ENCODE data around the gene CDKN1B.

Gene CDKN1B

DNA sequence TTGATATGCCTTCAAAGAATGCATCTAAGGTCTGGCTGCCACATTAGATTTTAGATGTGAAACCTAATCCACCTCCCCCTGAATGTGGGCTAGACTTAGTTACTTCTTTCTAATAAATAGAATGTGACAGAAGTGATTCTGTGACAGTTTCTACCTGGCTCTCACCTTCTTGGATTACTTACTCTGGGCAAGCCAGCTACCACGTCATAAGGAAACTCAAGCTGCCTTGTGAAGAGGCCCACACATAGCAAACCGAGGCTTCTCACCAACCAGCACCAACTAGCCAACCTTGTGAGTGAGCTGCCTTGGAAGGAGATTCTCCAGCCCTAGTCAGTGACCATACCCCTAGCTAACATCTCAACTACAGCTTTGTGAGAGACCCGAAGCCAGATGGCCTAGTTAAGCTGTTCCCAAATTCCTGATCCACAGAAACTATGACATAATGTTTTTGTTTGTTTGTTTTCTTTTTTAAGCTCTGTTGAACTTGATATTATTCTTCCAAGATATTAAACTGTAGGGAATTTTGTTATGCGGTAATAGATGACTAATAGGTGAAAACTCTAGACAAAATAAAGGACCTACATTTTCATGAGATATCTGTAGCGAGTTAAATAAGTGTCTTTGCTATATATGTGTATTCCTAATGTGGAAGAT lies 27.4 kb upstream of the CDKN1B start:
- Mint-ChIP-seq H3K4me3 (no peak overlapping the region), H3K4me1 (peaks cover 31% of the 10 kb centered on the region), H3K27ac (no peak overlapping the region), H3K27me3 (no peaks in the 10 kb centered on the region), H3K36me3 (ENCODE audit: low read depth) (peaks cover under 1% of the 10 kb centered on the region), H3K9me3 (no peaks in the 10 kb centered on the region)
- ATAC-seq (peak; percentile 39), DNase-seq (no peak)

DNA sequence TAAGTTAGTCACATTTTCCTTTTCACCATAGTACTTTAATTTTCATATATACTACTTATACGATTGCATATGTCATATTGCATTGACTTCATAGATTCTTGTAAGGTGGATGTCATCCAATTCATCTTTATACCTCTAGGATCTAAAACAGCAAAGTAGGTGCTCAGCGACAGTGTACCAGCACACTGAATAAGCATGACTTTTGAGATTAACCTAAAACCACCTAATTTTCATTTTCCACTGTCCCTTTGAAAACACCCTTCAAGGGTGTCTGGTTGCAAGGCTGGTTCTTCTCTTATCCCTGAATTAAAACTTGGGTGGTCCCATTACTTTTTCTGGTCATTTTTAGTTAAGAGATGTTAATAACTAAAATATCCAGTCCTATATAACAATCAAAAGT lies 25.6 kb upstream of the CDKN1B start:
- DNase-seq, result no peak
- ATAC-seq, result peak; percentile 17
- Mint-ChIP-seq H3K4me3 (no peak overlapping the region), H3K36me3 (ENCODE audit: low read depth) (peaks cover 5% of the 10 kb centered on the region), H3K27ac (peak overlapping the region; percentile 37), H3K9me3 (no peaks in the 10 kb centered on the region), H3K4me1 (peaks cover 46% of the 10 kb centered on the region), H3K27me3 (no peaks in the 10 kb centered on the region)

DNA sequence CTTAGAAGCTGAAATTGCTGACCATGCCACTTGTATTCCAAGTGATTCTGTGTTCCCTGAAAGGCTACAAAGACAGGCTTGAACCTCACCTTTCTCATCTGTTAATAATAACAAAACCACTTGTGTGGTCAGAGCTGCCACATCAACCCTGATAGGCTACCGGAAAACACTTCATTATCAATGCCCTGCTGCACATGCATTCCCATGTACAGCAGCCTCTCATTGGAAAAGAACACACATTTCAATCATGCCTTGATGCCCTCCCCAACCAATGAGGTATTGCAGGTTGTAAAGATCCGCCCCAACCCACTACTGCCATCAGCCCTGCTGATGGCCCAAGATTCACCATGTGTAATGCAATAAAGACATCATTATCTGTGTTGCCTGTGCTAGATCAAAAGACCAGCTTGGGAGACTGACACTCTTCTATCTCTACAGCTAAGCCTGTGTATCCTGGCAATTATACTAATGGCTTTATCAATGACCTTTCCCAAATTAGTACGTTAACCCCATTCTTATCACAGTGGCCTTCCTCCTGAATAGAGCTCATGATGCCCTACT lies 24.0 kb upstream of the CDKN1B start:
- ATAC-seq (no peak), DNase-seq (no peak)
- H3K27me3 Mint-ChIP-seq, result no peaks in the 10 kb centered on the region
- no peak overlapping the region for H3K4me3 Mint-ChIP-seq
- H3K4me1 Mint-ChIP-seq, result peaks cover 63% of the 10 kb centered on the region
- H3K36me3 Mint-ChIP-seq (ENCODE audit: low read depth), result peaks cover 5% of the 10 kb centered on the region
- no peaks in the 10 kb centered on the region for H3K9me3 Mint-ChIP-seq
- H3K27ac Mint-ChIP-seq, result no peak overlapping the region

DNA sequence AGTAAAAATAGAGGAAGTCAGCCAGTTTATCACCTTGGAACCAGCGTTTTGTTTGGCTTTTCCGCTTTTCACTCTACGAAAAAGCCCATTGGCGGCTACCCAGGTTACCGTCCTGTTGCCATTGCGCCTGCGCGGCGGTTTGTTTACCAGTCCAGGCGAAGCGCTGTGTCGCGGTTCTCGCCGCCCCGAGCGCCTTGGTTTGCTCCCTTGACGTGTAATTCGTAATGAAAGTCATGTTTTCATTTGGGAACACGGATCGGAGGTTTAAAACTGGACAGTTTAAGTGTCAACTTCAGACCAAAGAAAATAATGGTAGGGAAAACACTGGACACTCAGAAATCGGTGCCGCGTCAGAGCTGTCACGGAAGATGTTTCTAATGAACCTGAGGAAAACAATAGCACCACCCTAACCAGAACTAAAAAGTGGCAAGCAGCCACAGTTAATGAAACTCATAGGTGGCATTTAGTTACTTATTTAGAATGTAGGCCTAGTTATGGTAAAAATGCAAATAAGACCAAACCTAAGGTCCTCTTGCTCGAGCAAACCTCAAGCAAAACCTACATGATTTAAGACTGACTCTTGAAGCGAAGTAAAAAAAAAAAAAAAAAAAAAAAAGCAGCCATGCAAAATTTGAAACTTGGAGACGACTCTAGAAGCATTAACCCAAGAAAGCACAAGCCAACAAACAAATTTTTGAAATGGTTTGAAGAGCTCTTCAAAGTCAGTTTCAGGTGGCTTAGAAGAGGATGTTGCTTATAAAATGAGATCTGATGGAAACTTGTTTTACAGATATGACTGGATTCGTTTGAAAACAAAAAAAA lies 20.4 kb upstream of the CDKN1B start:
- Mint-ChIP-seq H3K36me3 (ENCODE audit: low read depth) (peaks cover 5% of the 10 kb centered on the region), H3K4me3 (peak overlapping the region; percentile 84), H3K4me1 (peaks cover 54% of the 10 kb centered on the region)

DNA sequence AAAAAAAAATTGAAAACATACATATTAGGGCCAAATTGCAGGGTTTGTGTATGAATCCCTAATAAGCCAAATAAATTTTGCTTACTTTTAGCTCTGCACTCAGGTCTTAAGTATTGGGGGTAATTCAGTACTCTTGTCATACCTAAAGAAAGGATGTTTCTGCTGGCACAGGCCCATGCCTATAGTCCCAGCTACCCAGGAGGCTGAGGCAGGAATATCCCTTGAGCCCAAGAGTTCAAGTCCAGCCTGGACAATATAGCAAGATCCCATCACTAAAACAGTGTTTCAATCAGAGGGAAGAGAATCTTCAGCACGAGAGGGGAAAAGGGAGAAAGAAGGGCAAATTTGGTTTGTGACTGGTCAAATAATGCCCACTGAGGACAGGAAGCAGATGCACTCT lies 17.8 kb upstream of the CDKN1B start:
- Mint-ChIP-seq H3K27ac (no peak overlapping the region), H3K9me3 (no peaks in the 10 kb centered on the region), H3K4me1 (peaks cover 54% of the 10 kb centered on the region), H3K4me3 (no peak overlapping the region), H3K27me3 (no peaks in the 10 kb centered on the region), H3K36me3 (ENCODE audit: low read depth) (peaks cover 5% of the 10 kb centered on the region)
- DNase-seq, result no peak
- ATAC-seq, result no peak

More for the DNA sequence above, 20.4 kb upstream of the CDKN1B start:
- Mint-ChIP-seq H3K27me3 (no peaks in the 10 kb centered on the region), H3K9me3 (no peaks in the 10 kb centered on the region), H3K27ac (peak overlapping the region; percentile 92)
- ATAC-seq (peak; percentile 59), DNase-seq (peak; percentile 89)

DNA sequence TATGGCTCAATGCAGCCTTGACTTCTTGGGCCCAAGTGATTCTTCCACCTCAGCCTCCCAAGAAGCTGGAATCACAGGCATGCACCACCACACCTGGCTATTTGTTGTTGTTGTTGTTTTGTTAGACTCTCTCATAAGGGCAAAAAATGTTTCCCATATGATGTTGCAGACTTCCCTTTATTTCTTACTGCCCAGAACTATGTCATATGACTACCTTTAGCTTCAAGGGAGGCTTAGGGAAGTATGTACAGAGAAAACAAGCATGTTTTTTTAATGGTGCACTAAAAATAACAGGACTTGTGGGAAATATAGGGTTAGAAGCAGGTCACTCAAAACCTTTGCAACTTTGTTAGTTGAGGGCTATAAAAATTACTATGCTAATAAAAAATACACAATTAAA lies 16.9 kb upstream of the CDKN1B start:
- DNase-seq (no peak), ATAC-seq (no peak)
- Mint-ChIP-seq H3K36me3 (ENCODE audit: low read depth) (peaks cover 2% of the 10 kb centered on the region), H3K4me1 (peaks cover 58% of the 10 kb centered on the region), H3K27me3 (no peaks in the 10 kb centered on the region), H3K9me3 (no peaks in the 10 kb centered on the region), H3K4me3 (no peak overlapping the region), H3K27ac (no peak overlapping the region)

DNA sequence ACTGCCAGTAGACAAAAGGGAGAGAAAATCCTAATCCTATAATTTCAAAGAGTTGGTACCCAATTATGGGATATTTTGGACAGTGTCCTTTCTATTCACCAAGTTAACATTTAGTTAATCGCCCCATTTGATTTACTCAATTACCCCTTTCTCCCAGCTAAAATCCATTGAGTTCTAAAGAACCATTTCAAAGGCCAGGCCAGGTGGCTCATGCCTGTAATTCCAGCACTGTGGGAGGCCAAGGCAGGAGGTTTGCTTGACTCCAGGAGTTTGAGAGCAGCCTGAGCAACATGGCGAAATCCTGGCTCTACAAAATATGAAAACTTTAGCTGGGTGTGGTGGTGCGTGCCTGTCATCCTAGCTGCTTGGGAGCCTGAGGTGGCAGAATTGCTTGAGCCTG lies 15.7 kb upstream of the CDKN1B start:
- ATAC-seq, result no peak
- no peaks in the 10 kb centered on the region for H3K9me3 Mint-ChIP-seq
- DNase-seq, result no peak
- peaks cover 47% of the 10 kb centered on the region for H3K4me1 Mint-ChIP-seq
- H3K36me3 Mint-ChIP-seq (ENCODE audit: low read depth), result no peaks in the 10 kb centered on the region
- no peak overlapping the region for H3K27ac Mint-ChIP-seq
- no peaks in the 10 kb centered on the region for H3K27me3 Mint-ChIP-seq
- no peak overlapping the region for H3K4me3 Mint-ChIP-seq

DNA sequence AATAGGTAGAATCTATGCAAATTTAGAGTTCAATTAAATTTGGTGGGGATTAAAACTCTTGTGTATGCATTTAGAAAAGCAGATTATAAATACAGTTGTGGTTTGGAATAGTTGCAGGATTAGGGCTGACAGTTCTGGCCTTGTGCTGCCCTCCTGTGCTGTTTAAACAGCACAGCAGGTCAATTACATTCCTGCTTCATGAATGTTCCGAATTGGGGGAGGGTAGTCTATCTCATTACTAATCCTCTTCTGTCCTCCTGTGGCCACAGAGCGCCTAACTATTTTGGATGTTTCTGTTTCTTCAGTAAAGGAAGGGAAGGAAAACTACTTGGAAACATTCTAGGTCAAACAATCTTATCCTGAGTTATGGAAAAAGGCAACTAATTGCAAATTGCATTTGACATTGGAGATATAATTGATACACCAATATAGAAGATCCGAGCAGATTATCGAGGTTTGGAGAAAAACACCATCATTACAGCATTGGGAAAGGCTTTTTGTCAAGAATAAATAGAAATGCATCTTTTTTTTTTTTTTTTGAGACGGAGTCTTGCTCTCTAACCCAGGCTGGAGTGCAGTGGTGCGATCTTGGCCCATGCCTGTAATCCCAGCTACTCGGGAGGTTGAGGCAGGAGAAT lies 12.5 kb upstream of the CDKN1B start:
- ATAC-seq (peak; percentile 86), DNase-seq (no peak)
- Mint-ChIP-seq H3K9me3 (no peaks in the 10 kb centered on the region), H3K27ac (no peak overlapping the region), H3K27me3 (no peaks in the 10 kb centered on the region), H3K4me3 (no peak overlapping the region), H3K4me1 (peaks cover 19% of the 10 kb centered on the region), H3K36me3 (ENCODE audit: low read depth) (no peaks in the 10 kb centered on the region)

DNA sequence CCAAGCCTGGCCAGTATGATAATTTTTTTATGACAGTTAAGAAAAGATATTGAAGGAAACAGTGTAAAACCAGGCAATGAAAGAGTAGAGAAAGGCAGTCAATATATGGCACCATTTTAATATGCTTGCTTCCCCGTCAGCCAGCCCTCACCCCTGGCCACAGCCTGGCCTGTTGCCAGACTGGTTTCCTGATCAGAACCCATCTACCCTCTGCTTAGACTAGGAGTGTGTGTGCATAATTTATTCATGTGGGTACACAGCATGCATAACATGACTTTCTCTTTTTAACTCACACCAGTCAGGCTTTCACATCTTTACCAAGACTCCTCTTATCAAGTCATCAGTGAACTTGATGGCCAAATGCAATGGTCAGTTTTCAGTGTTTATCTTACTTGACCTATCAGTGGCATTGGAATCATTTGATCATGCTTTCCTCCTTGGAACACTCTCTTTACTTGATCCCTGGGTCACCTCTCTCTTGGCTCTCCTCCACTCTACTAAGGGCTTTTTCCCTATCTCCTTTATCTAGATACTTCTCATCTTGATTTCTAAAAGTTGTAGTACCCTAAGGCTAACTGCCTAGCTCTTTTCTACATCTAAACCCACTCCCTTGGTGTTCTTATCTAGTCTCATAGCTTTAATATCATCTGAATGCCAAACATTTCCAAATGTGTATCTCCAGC lies 11.2 kb upstream of the CDKN1B start:
- Mint-ChIP-seq H3K9me3 (no peaks in the 10 kb centered on the region), H3K4me1 (peaks cover 19% of the 10 kb centered on the region), H3K36me3 (ENCODE audit: low read depth) (no peaks in the 10 kb centered on the region), H3K27me3 (no peaks in the 10 kb centered on the region), H3K27ac (no peak overlapping the region), H3K4me3 (no peak overlapping the region)
- DNase-seq (peak; percentile 45), ATAC-seq (peak; percentile 65)

DNA sequence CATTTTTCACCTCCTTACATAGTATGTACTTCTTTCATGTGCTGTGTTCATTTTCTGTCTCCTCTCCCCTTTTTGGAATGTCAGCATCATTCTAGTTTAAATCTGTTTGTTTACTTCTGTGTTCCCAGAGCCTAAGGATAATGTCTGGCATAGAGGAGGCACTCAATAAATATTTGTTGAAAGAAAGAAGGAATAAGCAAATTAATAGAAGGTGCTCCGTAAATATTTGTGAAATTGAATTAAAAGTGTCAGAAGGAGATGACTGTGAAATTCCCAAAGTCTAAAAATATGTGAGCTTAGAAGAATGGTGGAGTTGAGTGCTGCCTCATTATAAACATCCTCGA lies 3.3 kb upstream of the CDKN1B start:
- H3K27ac Mint-ChIP-seq, result peak overlapping the region; percentile 89
- H3K27me3 Mint-ChIP-seq, result no peaks in the 10 kb centered on the region
- peaks cover 12% of the 10 kb centered on the region for H3K36me3 Mint-ChIP-seq (ENCODE audit: low read depth)
- ATAC-seq (no peak), DNase-seq (no peak)
- H3K4me1 Mint-ChIP-seq, result peaks cover 47% of the 10 kb centered on the region
- H3K4me3 Mint-ChIP-seq, result peak overlapping the region; percentile 77
- H3K9me3 Mint-ChIP-seq, result no peaks in the 10 kb centered on the region

DNA sequence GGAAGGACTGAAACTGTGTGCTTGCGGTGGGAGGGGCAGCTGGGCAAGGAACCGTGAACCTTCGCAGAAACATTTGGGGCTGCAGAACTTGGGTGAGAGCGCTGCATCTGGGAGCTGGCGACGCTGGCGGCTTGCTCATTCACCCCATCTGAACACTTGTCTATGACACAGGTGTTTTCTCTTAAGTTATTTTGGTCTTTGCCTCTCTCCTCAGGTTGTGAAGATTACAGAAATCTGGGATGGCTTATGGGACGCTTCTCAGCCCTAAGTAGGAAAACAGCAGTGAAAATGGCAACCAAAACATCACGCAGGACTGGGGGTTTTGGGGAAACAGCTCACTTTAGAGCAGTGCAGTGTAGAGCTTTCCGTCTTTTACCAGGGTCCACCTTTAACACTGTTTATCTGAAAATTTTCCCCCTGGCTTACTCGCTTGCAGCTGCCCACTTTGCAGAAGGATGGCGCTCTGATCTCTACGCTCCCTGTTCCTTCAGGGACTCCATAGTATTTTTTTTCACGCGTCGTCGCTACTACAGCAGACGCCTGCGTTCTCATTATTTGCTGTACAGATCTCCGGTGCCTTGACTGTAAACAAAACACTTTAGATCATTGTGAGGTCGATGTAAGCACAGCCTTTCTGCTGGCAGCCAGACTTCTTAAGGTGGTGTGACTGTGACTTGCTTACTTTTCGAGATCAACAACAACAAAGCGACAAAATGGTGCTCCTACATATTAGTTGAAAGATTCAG lies 2.7 kb upstream of the CDKN1B start:
- H3K27me3 Mint-ChIP-seq, result no peaks in the 10 kb centered on the region
- H3K9me3 Mint-ChIP-seq, result no peaks in the 10 kb centered on the region
- peaks cover 18% of the 10 kb centered on the region for H3K36me3 Mint-ChIP-seq (ENCODE audit: low read depth)
- peak overlapping the region; percentile 77 for H3K4me3 Mint-ChIP-seq
- peak overlapping the region; percentile 89 for H3K27ac Mint-ChIP-seq
- peaks cover 52% of the 10 kb centered on the region for H3K4me1 Mint-ChIP-seq
- peak; percentile 59 for DNase-seq
- no peak for ATAC-seq

DNA sequence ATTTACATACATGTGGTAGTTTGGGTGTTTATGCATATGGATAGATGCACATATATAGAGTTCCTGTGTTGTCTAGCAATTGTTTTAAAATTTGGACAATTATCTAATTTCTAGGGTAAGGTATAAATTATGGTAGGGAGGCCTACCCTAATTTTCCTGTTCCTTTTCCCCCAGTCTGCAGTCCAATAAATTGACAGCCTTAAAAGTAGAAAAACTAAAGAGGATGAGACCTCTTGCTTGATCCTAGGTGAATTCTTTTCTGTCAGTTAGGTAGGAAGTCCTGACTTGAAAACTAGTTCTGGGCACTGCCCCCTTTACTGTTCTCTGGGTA lies 2.1 kb upstream of the CDKN1B start:
- peak overlapping the region; percentile 89 for H3K27ac Mint-ChIP-seq
- peaks cover 22% of the 10 kb centered on the region for H3K36me3 Mint-ChIP-seq (ENCODE audit: low read depth)
- peaks cover 56% of the 10 kb centered on the region for H3K4me1 Mint-ChIP-seq
- ATAC-seq (no peak), DNase-seq (no peak)
- peak overlapping the region; percentile 77 for H3K4me3 Mint-ChIP-seq
- H3K9me3 Mint-ChIP-seq, result no peaks in the 10 kb centered on the region
- H3K27me3 Mint-ChIP-seq, result no peaks in the 10 kb centered on the region

DNA sequence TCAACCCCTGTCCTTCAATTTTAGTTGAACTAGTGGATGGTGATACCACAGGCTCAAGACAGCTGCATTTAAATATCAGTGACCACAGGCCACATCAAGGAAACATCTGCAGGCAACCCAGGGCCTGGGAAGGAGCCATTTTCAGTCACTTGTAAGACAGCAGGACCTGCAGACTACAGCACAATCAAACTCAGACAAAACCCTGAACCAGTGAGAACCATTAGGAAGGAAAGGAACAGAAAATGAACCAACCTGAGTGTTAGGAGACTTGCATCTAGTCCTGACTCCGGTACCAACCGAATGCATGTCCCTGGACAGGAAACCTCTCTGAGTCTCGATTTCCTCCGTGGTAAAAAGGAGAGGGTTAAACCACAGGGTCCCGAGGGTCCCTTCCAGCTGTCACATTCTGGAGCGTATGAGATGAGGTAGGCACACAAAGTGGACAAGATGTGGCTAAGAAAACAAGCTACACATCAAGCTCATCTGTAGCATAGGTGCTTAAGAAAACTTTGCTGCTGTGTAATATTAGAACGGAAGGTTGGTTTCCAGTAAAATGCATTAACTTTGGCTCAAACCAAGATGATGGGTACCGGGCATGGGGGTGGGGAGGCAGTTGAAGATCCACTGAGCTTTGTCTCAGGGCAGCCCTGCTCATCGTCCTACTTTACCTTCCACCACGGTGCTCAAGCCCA lies 1.6 kb upstream of the CDKN1B start:
- DNase-seq, result peak; percentile 63
- Mint-ChIP-seq H3K4me3 (peak overlapping the region; percentile 77), H3K9me3 (no peaks in the 10 kb centered on the region), H3K4me1 (peaks cover 61% of the 10 kb centered on the region), H3K36me3 (ENCODE audit: low read depth) (peaks cover 28% of the 10 kb centered on the region), H3K27me3 (no peaks in the 10 kb centered on the region), H3K27ac (peak overlapping the region; percentile 89)
- no peak for ATAC-seq

Data from activated naive CD8-positive, alpha-beta T cell treated with anti-CD3 and anti-CD28 coated beads, Interleukin-2, amount 50 U/mL, for 24 hours (primary cell).